Hepatocyte (in vitro differentiated cells): Measurements from ENCODE around the gene EEIG1.

Experiments used
- EZH2 ChIP-seq: fragments of 200-600 bp; sonication (generic); IDR thresholded peaks from 2 replicates; pipeline ENCODE4 v1.6.1; 2016; ENCODE audit warnings: antibody characterized with exemption, mild to moderate bottlenecking, borderline replicate concordance
- EZH2phosphoT487 ChIP-seq: fragments of 200-600 bp; sonication (generic); IDR thresholded peaks from one replicate; pipeline ENCODE4 v1.6.1; 2018; ENCODE audit warnings: antibody characterized with exemption, mild to moderate bottlenecking, low read depth, moderate library complexity; ENCODE audit not compliant: unreplicated experiment, severe bottlenecking
- TF ChIP-seq, protein P1 (sequence below): fragments of 200-600 bp; sonication (generic); IDR thresholded peaks from 2 replicates; pipeline ENCODE4 v1.5.1; 2016; ENCODE audit warnings: antibody characterized with exemption, mild to moderate bottlenecking; ENCODE audit not compliant: poor library complexity

DNA sequence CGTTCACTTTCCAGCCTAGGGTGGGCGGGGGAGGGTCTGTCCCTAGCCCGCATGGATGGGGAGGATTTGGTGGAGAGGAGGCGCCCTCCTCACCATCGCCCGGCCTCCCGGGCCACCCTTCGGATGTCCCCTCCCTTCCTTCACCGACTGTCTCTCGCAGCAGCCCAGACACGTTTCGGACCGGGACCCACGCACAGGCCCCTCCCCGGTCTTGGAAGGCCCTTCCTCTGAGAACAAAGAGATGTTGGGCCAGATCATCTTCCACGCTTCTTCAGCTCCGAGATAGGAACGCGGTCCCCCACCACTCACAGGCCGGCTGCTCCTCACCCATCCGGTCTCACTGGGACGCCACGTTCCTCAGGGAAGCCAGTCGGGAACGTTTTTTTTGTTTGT, 42.5 kb downstream of the EEIG1 start:
- TF ChIP-seq, protein P1, sequence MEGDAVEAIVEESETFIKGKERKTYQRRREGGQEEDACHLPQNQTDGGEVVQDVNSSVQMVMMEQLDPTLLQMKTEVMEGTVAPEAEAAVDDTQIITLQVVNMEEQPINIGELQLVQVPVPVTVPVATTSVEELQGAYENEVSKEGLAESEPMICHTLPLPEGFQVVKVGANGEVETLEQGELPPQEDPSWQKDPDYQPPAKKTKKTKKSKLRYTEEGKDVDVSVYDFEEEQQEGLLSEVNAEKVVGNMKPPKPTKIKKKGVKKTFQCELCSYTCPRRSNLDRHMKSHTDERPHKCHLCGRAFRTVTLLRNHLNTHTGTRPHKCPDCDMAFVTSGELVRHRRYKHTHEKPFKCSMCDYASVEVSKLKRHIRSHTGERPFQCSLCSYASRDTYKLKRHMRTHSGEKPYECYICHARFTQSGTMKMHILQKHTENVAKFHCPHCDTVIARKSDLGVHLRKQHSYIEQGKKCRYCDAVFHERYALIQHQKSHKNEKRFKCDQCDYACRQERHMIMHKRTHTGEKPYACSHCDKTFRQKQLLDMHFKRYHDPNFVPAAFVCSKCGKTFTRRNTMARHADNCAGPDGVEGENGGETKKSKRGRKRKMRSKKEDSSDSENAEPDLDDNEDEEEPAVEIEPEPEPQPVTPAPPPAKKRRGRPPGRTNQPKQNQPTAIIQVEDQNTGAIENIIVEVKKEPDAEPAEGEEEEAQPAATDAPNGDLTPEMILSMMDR = no peak
- TF ChIP-seq EZH2 (no peak), EZH2phosphoT487 (no peak)
